Femur (tissue), 1 donor: ENCODE measurements around the gene POR.
"Not testable (repeated sequence)": the region's sequence is repeated elsewhere in the genome, so short reads cannot be mapped to it uniquely, and the experiment has no call there.

ENCODE experiments used
- DNase-seq: peaks from one replicate; pipeline ENCODE4 v3.0.0-alpha.2; 2017

Gene POR

DNA sequence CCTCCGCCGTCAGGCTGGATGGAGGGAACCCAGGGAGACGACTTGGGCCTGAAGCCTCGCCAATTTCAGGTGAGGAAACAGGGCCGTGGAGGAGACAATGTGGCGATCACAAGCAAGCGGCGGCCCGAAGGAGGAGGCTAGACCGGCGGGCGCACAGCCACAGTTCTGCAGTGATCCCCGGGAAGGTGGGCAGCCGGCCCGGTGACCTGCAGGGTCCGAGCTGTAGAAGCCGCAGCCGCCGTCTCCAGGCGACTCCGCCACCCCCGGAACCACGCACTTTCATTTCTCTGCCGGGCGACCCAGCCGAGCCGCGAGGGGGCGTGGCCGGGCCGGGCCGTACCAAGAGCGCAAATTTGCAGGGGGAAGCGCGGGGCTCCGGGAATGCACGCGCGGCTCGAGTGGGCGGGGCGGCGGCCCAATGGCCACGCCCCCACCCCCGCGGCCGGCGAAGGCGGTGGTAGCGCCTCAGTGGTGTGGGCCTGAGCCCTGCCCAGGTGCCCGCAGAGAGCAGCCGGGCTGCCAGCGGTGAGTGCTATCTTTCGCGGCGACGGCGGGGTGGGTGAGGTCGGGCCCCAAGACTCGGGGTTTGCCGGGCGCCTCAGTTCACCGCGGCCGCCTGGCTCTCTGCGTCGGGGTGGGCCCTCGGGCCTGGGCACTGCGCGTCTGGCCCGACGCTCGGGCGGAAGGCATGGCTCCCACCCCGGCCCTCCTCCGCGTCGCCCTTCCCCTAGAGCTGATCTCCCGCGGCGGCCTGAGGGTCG lies at the start of gene POR:
Gene POR, plus strand, starts transcription at position 501 of the 761 bp plus-strand sequence. CDS start 38,847 bp downstream, outside the sequence.
- DNase-seq: peak; percentile 96

DNA sequence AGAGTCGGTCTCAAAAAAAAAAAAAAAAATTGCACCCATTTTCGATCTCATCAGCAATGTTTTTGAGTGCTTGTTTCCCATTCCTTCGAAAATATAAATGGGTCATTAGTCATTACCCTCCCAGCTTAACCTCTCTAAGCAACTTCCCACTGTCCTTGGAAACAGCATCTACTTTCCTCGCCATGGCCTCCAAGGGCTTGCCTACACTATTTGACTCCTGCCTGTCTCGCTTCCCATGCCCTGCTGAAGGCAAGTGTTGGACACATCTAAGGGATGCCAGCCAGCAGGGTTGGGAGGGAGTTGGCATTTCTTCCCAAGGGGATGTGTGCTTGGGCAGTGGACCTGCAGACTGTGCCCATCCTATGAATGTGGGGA lies 48.9 kb upstream of the POR start:
- no peak for DNase-seq

DNA sequence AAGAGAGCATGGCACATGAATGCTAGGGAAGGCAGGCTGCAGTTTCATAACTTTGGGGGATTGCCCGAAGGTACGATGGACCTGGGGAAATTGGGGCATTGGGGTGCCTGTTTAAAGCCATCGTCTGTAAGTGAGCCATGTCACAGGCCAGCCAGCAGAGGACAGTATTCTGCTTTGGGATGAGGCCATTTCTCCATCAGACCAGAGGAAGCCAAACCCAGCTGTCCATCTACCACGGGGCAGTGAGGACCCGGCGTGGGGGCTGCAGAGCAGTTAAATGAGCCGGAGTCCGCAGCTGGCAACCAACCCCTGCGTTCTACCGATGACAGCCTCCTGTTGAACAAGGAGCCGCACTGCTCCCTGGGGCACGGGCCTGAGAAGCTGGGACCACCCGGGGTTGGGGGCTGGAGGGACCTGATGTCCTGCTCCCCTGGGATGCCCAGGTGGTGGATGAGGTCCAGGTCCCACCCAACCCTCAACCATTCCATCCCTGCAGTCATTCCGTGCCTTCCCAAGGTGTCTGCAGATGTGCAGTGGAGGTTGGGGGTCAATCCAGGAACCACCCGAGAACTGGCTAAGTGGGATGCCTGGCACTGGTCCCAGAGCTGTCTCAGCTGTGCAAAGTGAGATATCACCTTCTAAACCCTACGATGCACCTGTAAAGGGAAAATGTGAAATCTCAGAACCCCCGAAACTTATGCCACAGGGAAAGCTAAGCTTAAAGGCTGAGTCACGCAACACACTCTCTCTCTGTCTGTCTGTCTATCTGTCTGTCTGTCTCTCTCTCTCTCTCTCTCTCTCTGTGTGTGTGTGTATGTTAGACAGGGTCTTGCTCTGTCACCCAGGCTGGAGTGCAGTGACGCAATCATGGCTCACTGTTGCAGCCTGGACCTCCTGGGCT lies 48.2 kb upstream of the POR start:
- peak; percentile 67 for DNase-seq

DNA sequence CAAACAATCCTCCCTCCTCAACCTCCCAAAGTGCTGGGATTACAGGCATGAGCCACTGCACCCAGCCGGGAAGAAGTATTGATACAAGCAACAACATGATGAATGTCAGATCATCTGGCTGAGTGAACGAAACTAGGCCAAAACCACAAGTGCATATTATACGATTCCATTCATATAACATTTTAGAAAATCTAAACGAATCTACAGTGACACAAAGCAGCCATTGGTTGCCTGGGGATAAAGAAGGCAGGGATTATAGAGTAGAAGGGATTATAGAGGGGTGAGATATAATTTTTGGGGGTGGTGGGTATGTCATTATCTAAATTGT lies 47.6 kb upstream of the POR start:
- DNase-seq: no peak

DNA sequence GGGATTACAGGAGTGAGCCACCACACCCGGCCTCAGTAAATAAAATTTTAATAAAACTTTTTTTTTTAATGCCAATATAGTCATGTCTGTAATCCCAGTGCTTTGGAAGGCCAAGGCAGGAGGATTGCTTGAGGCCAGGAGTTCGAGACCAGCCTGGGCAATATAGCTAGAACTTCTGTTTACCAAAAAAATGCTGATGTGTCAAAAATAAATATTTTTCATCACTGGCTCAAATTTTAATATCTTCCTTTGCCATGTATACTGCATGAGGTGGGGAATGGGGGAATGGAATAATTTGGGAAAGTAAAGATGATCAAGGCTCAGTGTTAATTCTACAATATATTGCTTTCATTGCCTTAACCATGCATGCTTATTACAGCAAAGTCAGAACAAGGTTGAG lies 46.8 kb upstream of the POR start:
- DNase-seq: no peak

DNA sequence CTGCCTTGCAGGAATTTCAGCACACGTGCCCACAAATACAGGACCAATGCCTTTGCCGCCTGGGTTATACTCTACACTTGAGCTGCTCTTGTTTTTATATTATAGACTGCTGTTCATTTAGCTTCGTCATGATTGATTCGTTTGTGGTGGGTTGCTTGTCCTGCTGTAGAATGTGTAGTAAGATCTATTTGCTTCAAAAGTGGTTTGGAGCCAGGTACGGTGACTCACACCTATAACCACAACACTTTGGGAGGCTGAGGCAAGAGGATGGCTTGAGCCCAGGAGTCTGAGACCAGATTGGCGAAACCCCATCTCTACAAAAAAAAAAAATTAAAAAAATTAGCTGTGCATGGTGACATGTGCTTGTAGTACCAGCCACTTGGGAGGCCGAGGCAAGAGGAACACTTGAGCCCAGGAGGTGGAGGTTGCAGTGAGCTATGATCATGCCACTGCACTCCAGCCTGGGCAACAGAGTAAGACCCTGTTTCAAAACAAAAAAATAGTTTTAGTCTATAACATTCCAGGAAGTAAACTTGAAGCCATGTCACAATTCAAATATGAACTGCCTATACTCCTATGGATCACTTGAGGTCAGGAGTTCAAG lies 45.1 kb upstream of the POR start:
- no peak for DNase-seq

DNA sequence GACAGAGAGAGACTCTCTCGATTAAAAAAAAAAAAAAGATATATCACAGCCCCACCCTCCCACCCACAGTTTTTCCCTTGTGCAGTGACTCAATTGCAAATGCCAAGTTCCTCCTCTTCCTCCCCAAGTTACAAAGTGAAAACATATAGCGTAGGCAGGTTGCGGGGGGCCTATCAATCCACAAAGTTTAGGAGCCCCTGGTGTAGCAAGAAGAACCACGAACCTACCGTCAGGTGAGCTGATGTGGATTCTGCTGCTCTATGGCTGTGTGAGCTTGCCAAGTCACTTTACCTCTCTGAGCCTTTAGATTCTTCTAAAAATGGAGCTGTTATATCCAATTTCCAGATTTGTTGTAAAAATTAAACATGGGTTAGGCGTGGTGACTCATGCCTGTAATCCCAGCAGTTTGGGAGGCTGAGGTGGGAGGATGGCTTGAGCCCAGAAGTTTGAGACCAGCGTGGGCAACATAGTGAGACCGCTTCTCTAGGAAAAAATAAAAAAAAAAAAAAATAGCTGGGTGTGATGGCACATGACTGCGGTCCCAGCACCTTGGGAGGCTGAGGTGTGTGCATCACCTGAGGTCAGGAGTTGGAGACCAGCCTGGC lies 44.3 kb upstream of the POR start:
- no peak for DNase-seq

DNA sequence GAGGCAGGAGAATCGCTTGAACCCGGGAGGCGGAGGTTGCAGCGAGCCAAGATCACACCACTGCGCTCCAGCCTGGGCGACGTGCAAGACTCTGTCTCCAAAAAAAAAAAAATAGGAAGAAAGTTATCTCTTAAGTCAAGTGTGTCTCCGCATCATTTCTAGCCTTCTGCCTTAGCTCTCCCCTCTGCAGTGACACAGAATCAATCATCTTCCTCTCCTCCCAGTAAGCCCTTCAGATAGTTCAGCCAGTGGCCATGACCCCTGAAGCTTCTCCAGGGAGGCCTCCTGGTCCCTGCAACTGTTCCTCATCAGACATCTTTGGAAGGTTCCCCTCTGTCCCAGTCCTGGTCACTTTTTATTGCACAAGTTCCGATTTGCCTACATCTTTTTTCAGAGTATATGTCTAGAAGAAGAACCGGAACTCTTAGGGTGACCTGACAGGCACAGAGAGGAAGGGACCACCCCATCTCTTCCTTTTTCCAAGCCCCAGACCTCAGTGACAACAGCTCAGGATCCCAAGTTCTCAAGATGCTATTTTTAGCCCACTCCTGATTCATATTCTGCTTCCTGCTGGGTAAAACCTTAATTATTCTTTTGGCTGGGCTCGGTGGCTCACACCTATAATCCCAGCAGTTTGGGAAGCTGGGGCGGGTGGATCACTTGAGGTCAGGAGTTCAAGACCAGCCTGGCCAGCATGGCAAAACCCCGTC lies 42.7 kb upstream of the POR start:
- DNase-seq: no peak

DNA sequence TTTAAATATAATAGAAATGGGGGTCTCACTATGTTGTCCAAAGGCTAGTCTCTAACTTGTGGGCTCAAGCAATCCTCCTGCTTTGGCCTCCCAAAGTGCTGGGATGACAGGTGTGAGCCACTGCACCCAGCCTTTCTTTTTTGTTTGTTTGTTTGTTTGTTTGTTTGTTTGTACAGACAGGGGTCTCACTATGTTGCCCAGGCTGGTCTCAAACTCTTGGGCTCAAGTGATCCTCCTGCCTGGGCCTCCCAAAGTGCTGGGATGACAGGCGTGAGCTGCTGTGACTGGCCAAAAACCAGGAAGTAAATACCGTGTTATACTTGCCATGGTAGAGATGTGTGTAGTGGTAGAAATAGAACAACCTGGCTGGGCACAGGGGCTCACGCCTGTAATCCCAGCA lies 40.8 kb upstream of the POR start:
- DNase-seq: not testable (repeated sequence)

DNA sequence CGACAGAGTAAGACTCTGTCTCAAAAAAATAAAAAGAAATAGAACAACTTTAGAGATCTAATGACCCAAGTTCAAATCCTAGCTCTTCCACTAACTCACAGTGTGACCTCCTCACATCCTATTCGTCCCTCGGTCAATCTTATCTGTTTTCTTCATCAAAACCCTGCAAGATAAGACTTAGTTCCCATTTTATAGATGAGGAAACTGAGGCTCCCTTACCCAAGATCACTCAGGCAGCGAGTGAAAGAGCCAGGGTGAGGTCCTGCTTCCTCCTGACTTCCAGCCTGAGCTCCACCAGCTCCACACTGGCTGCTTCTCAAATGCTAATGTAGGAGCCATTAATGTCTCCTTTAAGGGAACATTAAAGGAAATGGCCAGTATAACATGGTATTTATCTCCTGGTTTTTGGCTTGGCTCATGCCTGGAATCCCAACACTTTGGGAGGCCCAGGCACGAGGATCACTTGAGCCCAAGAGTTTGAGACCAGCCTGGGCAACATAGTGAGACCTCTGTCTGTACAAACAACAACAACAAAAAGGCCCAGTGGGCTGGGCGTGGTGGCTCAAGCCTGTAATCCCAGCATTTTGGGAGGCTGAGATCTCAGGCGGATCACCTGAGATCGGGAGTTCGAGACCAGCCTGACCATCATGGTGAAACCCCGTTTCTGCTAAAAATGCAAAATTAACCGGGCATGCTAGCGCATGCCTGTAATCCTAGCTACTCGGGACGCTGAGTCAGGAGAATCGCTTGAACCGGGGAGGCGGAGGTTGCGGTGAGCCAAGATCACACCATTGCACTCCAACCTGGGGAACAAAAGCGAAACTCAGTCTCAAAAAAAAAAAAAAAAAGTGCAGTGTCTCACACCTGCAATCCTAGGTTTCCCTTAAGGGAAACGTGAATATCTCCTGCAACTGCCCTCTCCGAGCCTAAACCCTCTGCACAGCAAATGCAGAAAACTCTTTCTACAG lies 39.6 kb upstream of the POR start:
- DNase-seq: no peak

DNA sequence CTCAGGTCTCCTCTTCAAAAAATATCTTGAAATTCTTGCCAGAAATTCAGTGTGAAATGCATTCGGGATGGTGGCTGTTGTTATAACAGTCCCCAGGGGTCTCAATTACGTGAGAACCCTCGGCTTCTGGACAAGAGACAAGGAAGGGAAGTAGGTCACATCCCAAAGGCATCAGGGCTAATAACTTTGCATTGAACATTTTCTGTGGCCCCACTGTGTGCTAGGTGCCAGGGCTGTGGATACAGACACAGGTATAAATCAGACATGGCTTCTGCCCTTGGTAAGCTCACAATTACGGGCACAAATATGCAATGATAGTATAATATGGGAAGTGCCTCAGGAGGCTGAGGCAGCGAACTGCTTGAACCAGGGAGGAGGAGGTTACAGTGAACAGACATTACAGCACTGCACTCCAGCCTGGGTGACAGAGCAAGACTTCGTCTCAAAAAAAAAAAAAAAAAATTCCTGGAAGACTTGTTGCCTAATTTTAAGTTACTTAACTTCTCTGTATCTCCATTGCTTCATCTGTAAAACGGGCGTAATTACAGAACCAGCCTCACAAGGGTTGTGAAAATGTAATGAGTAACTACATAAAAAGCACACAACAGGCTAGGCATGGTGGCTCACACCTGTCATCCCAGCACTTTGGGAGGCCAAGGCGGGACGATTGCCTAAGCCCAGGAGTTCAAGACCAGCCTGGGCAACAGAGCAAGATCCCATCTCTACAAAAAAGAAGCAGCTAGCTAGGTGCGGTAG lies 38.7 kb upstream of the POR start:
- DNase-seq: no peak

DNA sequence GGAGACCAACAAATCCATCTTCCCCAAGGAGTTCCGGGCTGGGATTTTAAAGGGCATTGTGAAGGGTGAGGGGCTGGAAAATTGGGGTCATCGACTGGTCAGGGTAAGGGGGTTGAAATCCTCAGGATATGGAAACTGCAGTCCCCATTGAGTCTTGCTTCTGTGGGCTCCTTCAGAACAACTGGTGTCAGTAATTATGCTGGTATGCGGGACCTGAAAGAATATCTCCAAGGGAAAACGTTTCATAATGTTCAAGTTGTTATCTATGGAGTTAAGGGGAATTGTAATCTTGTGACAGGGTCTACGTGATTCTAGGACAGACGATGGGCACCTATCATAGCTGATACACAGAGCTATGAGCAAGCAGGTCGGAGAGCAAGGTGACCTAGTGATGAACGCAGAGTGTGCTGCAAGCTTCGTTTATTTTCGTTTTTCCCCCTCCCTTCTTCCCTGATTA lies 36.6 kb upstream of the POR start:
- DNase-seq: no peak

DNA sequence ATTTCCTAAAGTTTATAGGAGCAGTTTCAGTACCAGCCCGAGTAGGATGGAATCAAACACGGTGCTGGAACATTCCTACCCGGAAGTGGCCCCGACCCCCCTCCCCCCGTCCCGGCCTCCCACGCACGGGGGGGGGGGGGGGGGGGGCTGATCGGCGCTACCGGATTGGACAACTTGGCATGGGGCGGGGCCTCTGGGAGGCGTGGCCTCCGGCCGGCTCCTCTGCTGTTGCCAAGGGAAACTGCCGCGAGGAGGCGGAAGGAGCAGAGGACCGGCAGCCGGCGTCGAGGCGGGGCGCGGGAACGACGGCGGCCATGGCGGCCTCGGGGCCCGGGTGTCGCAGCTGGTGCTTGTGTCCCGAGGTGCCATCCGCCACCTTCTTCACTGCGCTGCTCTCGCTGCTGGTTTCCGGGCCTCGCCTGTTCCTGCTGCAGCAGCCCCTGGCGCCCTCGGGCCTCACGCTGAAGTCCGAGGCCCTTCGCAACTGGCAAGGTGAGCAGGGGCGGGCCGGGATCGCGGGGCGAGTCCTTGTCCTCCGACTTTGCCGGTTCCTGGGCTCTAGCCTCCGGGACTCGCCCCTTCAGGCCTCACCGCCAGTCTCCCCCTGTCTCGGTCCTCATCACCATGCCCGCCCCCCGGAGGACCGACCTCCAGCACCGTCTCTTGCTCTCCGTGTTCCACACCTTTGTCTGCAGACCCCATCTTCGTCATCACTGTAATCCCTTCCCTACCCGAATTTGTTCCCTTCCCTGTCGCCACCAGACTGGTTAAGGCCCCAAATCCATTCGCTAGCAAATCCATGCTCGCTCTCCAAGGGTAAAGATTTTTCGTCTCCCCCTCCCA lies 36.0 kb upstream of the POR start, which contains the start of gene RHBDD2:
Gene RHBDD2, plus strand, starts transcription at position 266 of the 843 bp plus-strand sequence. Its CDS starts 49 bp downstream, at position 315.
- peak; percentile 98 for DNase-seq

DNA sequence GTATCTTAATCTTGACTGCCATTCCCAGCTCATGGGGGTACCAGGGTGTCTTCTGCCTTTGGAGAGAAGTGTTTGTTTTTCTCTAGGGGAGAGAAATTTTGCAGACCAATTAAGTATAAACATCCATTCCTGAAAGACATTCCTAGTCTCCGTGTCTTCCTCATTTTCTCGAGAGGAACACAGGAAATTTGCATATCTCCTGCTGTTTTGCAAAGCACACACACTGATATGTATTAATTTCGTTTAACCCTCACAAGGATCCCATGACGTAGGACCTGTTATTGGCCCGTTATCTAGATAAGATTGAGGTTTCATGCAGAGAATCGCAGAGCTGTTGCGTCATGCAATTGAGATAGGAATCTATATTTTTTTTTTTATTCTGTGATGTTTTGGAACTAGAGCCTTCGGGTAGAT lies 35.2 kb upstream of the POR start:
- no peak for DNase-seq

DNA sequence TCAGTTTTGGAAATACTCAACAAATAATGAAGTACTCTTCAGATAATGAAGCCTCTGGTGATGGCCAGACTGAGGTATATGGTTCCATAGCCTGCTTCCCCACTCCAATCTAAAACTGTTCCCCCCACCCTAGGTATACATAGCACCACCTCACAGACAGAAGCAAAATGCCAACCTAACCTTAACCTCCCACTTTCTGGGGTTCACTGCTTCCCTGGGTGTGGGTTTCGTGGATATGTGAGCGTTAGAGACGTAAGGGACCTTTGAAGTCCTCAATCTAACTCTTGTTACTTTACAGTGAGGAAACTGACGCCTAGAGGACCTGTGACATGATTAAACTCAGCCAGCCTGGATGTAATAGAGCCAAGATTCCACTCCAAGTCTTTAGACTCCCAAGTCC lies 34.7 kb upstream of the POR start:
- DNase-seq: no peak

DNA sequence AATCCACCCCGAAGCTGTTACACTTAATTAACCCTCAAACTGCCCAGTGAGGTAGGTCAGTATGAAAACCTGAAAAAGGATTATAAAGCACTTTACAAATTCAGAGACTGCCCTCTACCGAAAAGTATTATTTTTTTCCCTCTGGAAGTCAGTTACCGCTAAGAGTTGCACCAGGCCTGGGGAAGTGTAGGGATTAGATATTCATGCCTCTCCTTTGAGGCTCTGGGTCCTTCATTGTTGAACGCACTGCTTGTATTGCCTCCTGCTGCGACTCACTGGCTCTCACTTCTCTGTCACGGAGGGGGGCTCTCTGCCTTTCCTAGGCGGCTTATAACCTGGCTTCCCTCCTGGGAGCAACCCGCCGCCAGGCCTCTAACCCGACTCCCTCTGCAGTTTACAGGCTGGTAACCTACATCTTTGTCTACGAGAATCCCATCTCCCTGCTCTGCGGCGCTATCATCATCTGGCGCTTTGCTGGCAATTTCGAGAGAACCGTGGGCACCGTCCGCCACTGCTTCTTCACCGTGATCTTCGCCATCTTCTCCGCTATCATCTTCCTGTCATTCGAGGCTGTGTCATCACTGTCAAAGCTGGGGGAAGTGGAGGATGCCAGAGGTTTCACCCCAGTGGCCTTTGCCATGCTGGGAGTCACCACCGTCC lies 33.4 kb upstream of the POR start:
- DNase-seq: no peak

DNA sequence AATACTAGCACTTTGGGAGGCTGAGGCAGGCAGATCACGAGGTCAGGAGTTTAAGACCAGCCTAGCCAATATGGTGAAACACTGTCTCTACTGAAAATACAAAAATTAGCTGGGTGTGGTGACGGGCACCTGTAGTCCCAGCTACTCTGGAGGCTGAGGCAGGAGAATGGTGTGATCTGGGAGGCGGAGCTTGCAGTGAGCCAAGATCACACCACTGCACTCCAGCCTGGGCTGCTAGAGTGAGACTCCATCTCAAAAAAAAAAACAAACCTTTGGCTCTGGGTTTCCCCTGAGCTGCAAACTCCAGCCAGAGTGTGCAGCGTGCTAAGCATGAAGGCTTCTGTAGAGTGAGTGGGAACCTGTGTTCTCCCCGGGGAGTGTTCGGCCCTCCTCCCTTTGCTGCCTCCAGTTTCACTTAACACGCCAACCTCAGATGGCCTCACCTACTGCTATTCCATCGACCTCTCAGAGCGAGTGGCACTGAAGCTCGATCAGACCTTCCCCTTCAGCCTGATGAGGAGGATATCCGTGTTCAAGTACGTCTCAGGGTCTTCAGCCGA lies 31.6 kb upstream of the POR start:
- not testable (repeated sequence) for DNase-seq

DNA sequence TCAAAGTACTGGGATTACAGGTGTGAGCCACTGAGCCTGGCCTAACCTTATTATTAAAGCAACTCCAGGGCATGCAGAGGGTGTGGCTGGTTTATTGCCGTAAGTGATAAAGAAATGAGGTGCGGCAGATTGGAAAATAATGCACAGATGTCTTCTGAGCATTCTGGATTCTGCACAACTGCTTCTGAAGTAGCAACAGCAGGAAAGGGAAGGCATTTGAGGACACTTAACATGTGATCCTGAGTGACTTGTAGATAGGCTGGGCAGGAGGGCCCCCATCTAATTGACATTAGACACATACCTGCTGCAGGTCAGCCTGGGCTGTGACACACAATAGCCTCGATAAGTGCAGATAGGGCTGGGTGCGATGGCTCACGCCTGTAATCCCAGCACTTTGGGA lies 30.5 kb upstream of the POR start:
- no peak for DNase-seq

DNA sequence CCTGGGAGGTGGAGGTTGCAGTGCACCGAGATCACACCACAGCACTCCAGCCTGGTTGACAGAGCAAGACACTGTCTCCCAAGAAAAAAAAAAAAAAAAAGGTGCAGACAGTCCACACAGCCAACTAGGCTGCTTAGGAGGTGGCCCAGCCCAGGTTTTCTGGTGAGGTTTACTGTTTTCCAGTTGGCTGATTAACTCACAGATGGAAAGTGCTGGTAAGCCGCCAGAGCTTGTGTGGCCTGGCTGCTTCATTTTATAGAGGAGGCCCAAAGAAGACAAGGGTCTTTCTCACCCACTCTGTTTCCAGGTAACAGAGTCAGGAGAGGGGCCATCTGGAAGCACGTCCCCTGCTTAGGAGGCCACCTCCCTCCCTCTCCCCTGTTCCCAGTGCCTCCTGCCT lies 29.9 kb upstream of the POR start:
- DNase-seq: no peak
